Mucosa of stomach (tissue), 1 donor: ENCODE results near the gene ARVCF.

Source experiments
- H3K27me3 ChIP-seq: one replicate; pipeline ENCODE4 v1.7.0; 2013; ENCODE audit warnings: mild to moderate bottlenecking, low read length; ENCODE audit not compliant: control insufficient read depth, insufficient read depth
- H3K36me3 ChIP-seq: one replicate; pipeline ENCODE4 v1.7.0; 2013; ENCODE audit warnings: low read length; ENCODE audit not compliant: control insufficient read depth, insufficient read depth
- H3K4me1 ChIP-seq: one replicate; pipeline ENCODE4 v1.7.0; 2013; ENCODE audit warnings: mild to moderate bottlenecking, low read length; ENCODE audit not compliant: control insufficient read depth, insufficient read depth
- H3K4me3 ChIP-seq: one replicate; pipeline ENCODE4 v1.7.0; 2013; ENCODE audit warnings: low read length
- H3K9ac ChIP-seq: one replicate; pipeline ENCODE4 v1.7.0; 2013; ENCODE audit warnings: mild to moderate bottlenecking, low read length, moderate library complexity
- H3K9me3 ChIP-seq: one replicate; pipeline ENCODE4 v1.7.0; 2013; ENCODE audit warnings: mild to moderate bottlenecking, low read length, moderate library complexity; ENCODE audit not compliant: control insufficient read depth
- donor health status: Pancreatic carcinoma.

Gene ARVCF

GRCh38 chr22:19995611-19996339 is 20.8 kb downstream of the ARVCF start:
- no peak overlapping the region for H3K4me3 ChIP-seq
- no peak overlapping the region for H3K9ac ChIP-seq
- H3K4me1 ChIP-seq = no peaks in the 10 kb centered on the region
- no peaks in the 10 kb centered on the region for H3K36me3 ChIP-seq
- H3K27me3 ChIP-seq = no peaks in the 10 kb centered on the region
- no peaks in the 10 kb centered on the region for H3K9me3 ChIP-seq

GRCh38 chr22:19994851-19995610 is 21.6 kb downstream of the ARVCF start:
- H3K27me3 ChIP-seq = no peaks in the 10 kb centered on the region
- H3K4me1 ChIP-seq = no peaks in the 10 kb centered on the region
- no peak overlapping the region for H3K9ac ChIP-seq

GRCh38 chr22:19993926-19994325 is 22.7 kb downstream of the ARVCF start:
- Histone ChIP-seq H3K4me1 (no peaks in the 10 kb centered on the region), H3K9me3 (no peaks in the 10 kb centered on the region), H3K9ac (no peak overlapping the region), H3K36me3 (no peaks in the 10 kb centered on the region), H3K27me3 (no peaks in the 10 kb centered on the region), H3K4me3 (no peak overlapping the region)

More at GRCh38 chr22:19994851-19995610, 21.6 kb downstream of the ARVCF start:
- Histone ChIP-seq H3K9me3 (no peaks in the 10 kb centered on the region), H3K36me3 (no peaks in the 10 kb centered on the region), H3K4me3 (no peak overlapping the region)

GRCh38 chr22:19992921-19993355 is 23.7 kb downstream of the ARVCF start:
- Histone ChIP-seq H3K4me1 (no peaks in the 10 kb centered on the region), H3K9ac (no peak overlapping the region), H3K27me3 (no peaks in the 10 kb centered on the region), H3K36me3 (no peaks in the 10 kb centered on the region), H3K9me3 (no peaks in the 10 kb centered on the region), H3K4me3 (no peak overlapping the region)

GRCh38 chr22:19992481-19992911 is 24.1 kb downstream of the ARVCF start:
- H3K9ac ChIP-seq = no peak overlapping the region
- peaks cover 2% of the 10 kb centered on the region for H3K4me1 ChIP-seq
- H3K9me3 ChIP-seq = no peaks in the 10 kb centered on the region
- no peak overlapping the region for H3K4me3 ChIP-seq
- H3K36me3 ChIP-seq = no peaks in the 10 kb centered on the region
- no peaks in the 10 kb centered on the region for H3K27me3 ChIP-seq

- Histone ChIP-seq H3K36me3 (no peaks in the 10 kb centered on the region), H3K4me1 (peaks cover 5% of the 10 kb centered on the region), H3K9me3 (no peaks in the 10 kb centered on the region), H3K9ac (no peak overlapping the region), H3K27me3 (no peaks in the 10 kb centered on the region), H3K4me3 (no peak overlapping the region)
These were observed 24.8 kb downstream of the ARVCF start for GRCh38 chr22:19991645-19992451.

- H3K27me3 ChIP-seq = peaks cover under 1% of the 10 kb centered on the region
- no peak overlapping the region for H3K9ac ChIP-seq
- no peak overlapping the region for H3K4me3 ChIP-seq
- H3K36me3 ChIP-seq = no peaks in the 10 kb centered on the region
- H3K9me3 ChIP-seq = no peaks in the 10 kb centered on the region
- H3K4me1 ChIP-seq = peaks cover 6% of the 10 kb centered on the region
These were observed 25.3 kb downstream of the ARVCF start for GRCh38 chr22:19991395-19991644.

GRCh38 chr22:19990609-19991394 is 25.8 kb downstream of the ARVCF start:
- Histone ChIP-seq H3K4me3 (no peak overlapping the region), H3K9me3 (no peaks in the 10 kb centered on the region), H3K9ac (no peak overlapping the region), H3K36me3 (no peaks in the 10 kb centered on the region), H3K27me3 (peaks cover 6% of the 10 kb centered on the region), H3K4me1 (peaks cover 11% of the 10 kb centered on the region)

- peaks cover 17% of the 10 kb centered on the region for H3K4me1 ChIP-seq
These were observed 26.4 kb downstream of the ARVCF start for GRCh38 chr22:19990188-19990587.

GRCh38 chr22:19989725-19990067 is 26.9 kb downstream of the ARVCF start:
- H3K27me3 ChIP-seq = peaks cover 8% of the 10 kb centered on the region
- H3K9me3 ChIP-seq = no peaks in the 10 kb centered on the region
- no peak overlapping the region for H3K4me3 ChIP-seq
- H3K4me1 ChIP-seq = peaks cover 19% of the 10 kb centered on the region
- no peaks in the 10 kb centered on the region for H3K36me3 ChIP-seq
- H3K9ac ChIP-seq = no peak overlapping the region

More at GRCh38 chr22:19990188-19990587, 26.4 kb downstream of the ARVCF start:
- H3K36me3 ChIP-seq = no peaks in the 10 kb centered on the region
- no peak overlapping the region for H3K4me3 ChIP-seq
- H3K9me3 ChIP-seq = no peaks in the 10 kb centered on the region
- peaks cover 8% of the 10 kb centered on the region for H3K27me3 ChIP-seq
- H3K9ac ChIP-seq = no peak overlapping the region

GRCh38 chr22:19988965-19989724 is 27.5 kb downstream of the ARVCF start:
- Histone ChIP-seq H3K4me3 (no peak overlapping the region), H3K4me1 (peaks cover 20% of the 10 kb centered on the region), H3K9ac (no peak overlapping the region), H3K9me3 (no peaks in the 10 kb centered on the region), H3K36me3 (no peaks in the 10 kb centered on the region), H3K27me3 (peaks cover 8% of the 10 kb centered on the region)
